ENCODE measurements around the gene PCDHA6.
"Not testable (repeated sequence)": the region's sequence is repeated elsewhere in the genome, so short reads cannot be mapped to it uniquely, and the experiment has no call there.

Gene PCDHA6

GRCh38 chr5:140791089-140791488 lies 36.7 kb upstream of the PCDHA6 start:
- Histone ChIP-seq H3K36me3 (ENCODE audit: insufficient read depth, low read length) (no peaks in the 10 kb centered on the region), H2AFZ (ENCODE audit: low read length) (no peak overlapping the region), H3K4me2 (ENCODE audit: low read depth, low read length, poor library complexity, severe bottlenecking) (no peak overlapping the region), H3K27me3 (ENCODE audit: insufficient read depth, low read length, poor library complexity, severe bottlenecking) (no peaks in the 10 kb centered on the region), H3K4me1 (ENCODE audit: insufficient read depth, low read length, poor library complexity, severe bottlenecking) (no peaks in the 10 kb centered on the region), H3K9me2 (replicated peaks; ENCODE audit: low read depth, low read length) (no peaks in the 10 kb centered on the region), H3K9ac (ENCODE audit: low read depth, low read length, poor library complexity, severe bottlenecking) (no peak overlapping the region), H3F3A (ENCODE audit: low read depth) (no peaks in the 10 kb centered on the region), H3K4me3 (ENCODE audit: low read length, poor library complexity, severe bottlenecking) (no peak overlapping the region), H3K9me3 (ENCODE audit: insufficient read depth, low read depth, low read length) (no peaks in the 10 kb centered on the region), H3K79me2 (ENCODE audit: insufficient read depth, low read length) (no peaks in the 10 kb centered on the region), H4K20me1 (ENCODE audit: insufficient read depth, low read length, poor library complexity, severe bottlenecking) (no peaks in the 10 kb centered on the region)
- TF ChIP-seq EZH2phosphoT487 (IDR thresholded peaks at IDR 0.05; ENCODE audit: borderline replicate concordance): no peak
- TF ChIP-seq, protein P1, sequence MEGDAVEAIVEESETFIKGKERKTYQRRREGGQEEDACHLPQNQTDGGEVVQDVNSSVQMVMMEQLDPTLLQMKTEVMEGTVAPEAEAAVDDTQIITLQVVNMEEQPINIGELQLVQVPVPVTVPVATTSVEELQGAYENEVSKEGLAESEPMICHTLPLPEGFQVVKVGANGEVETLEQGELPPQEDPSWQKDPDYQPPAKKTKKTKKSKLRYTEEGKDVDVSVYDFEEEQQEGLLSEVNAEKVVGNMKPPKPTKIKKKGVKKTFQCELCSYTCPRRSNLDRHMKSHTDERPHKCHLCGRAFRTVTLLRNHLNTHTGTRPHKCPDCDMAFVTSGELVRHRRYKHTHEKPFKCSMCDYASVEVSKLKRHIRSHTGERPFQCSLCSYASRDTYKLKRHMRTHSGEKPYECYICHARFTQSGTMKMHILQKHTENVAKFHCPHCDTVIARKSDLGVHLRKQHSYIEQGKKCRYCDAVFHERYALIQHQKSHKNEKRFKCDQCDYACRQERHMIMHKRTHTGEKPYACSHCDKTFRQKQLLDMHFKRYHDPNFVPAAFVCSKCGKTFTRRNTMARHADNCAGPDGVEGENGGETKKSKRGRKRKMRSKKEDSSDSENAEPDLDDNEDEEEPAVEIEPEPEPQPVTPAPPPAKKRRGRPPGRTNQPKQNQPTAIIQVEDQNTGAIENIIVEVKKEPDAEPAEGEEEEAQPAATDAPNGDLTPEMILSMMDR (conservative IDR thresholded peaks at IDR 0.05; ENCODE audit: low read length): no peak

- Histone ChIP-seq H3K9me3 (ENCODE audit: insufficient read depth, low read depth, low read length) (no peaks in the 10 kb centered on the region), H2AFZ (ENCODE audit: low read length) (no peak within 1 kb of the TSS)
Observed at GRCh38 chr5:140794595-140795258, 33.0 kb upstream of the PCDHA6 start, which contains the start of gene PCDHA2. PCDHA2 (plus strand) TSS chr5:140794852.

GRCh38 chr5:140795259-140795641 lies 32.5 kb upstream of the PCDHA6 start:
- no peak overlapping the region for H2AFZ ChIP-seq (ENCODE audit: low read length)

More at GRCh38 chr5:140794595-140795258, 33.0 kb upstream of the PCDHA6 start, which contains the start of gene PCDHA2:
- Histone ChIP-seq H3F3A (ENCODE audit: low read depth) (no peaks in the 10 kb centered on the region), H3K36me3 (ENCODE audit: insufficient read depth, low read length) (no peaks in the 10 kb centered on the region), H4K20me1 (ENCODE audit: insufficient read depth, low read length, poor library complexity, severe bottlenecking) (no peaks in the 10 kb centered on the region), H3K79me2 (ENCODE audit: insufficient read depth, low read length) (no peaks in the 10 kb centered on the region), H3K4me2 (ENCODE audit: low read depth, low read length, poor library complexity, severe bottlenecking) (no peak within 1 kb of the TSS), H3K9ac (ENCODE audit: low read depth, low read length, poor library complexity, severe bottlenecking) (no peak within 1 kb of the TSS), H3K9me2 (replicated peaks; ENCODE audit: low read depth, low read length) (no peaks in the 10 kb centered on the region), H3K27me3 (ENCODE audit: insufficient read depth, low read length, poor library complexity, severe bottlenecking) (no peaks in the 10 kb centered on the region), H3K4me1 (ENCODE audit: insufficient read depth, low read length, poor library complexity, severe bottlenecking) (no peaks in the 10 kb centered on the region), H3K4me3 (ENCODE audit: low read length, poor library complexity, severe bottlenecking) (no peak within 1 kb of the TSS)
- TF ChIP-seq, protein P1 (conservative IDR thresholded peaks at IDR 0.05; ENCODE audit: low read length): peak; percentile 37; the same call in 1 of the 2 replicates
- TF ChIP-seq EZH2phosphoT487 (IDR thresholded peaks at IDR 0.05; ENCODE audit: borderline replicate concordance): no peak

DNA sequence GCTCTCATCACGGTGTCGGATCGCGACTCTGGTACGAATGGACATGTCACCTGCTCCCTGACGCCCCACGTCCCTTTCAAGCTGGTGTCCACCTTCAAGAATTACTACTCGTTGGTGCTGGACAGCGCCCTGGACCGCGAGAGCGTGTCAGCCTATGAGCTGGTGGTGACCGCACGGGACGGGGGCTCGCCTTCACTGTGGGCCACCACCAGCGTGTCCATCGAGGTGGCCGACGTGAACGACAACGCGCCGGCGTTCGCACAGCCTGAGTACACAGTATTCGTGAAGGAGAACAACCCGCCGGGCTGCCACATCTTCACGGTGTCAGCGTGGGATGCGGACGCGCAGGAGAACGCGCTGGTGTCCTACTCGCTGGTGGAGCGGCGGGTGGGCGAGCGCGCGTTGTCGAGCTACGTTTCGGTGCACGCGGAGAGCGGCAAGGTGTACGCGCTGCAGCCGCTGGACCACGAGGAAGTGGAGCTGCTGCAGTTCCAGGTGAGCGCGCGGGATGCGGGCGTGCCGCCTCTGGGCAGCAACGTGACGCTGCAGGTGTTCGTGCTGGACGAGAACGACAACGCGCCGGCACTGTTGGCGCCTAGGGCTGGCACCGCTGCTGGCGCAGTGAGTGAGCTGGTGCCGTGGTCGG lies 31.6 kb upstream of the PCDHA6 start:
- H4K20me1 ChIP-seq (ENCODE audit: insufficient read depth, low read length, poor library complexity, severe bottlenecking); H3F3A ChIP-seq (ENCODE audit: low read depth); H3K4me3 ChIP-seq (ENCODE audit: low read length, poor library complexity, severe bottlenecking); H3K79me2 ChIP-seq (ENCODE audit: insufficient read depth, low read length); H3K4me2 ChIP-seq (ENCODE audit: low read depth, low read length, poor library complexity, severe bottlenecking); H2AFZ ChIP-seq (ENCODE audit: low read length); H3K9me2 ChIP-seq (replicated peaks; ENCODE audit: low read depth, low read length); H3K9ac ChIP-seq (ENCODE audit: low read depth, low read length, poor library complexity, severe bottlenecking); H3K27me3 ChIP-seq (ENCODE audit: insufficient read depth, low read length, poor library complexity, severe bottlenecking); H3K36me3 ChIP-seq (ENCODE audit: insufficient read depth, low read length); H3K4me1 ChIP-seq (ENCODE audit: insufficient read depth, low read length, poor library complexity, severe bottlenecking); H3K9me3 ChIP-seq (ENCODE audit: insufficient read depth, low read depth, low read length): not testable (repeated sequence)

More at GRCh38 chr5:140795259-140795641, 32.5 kb upstream of the PCDHA6 start:
- no peaks in the 10 kb centered on the region for H3K9me3 ChIP-seq (ENCODE audit: insufficient read depth, low read depth, low read length)
- no peaks in the 10 kb centered on the region for H4K20me1 ChIP-seq (ENCODE audit: insufficient read depth, low read length, poor library complexity, severe bottlenecking)
- no peak overlapping the region for H3K9ac ChIP-seq (ENCODE audit: low read depth, low read length, poor library complexity, severe bottlenecking)
- no peak overlapping the region for H3K4me3 ChIP-seq (ENCODE audit: low read length, poor library complexity, severe bottlenecking)
- no peaks in the 10 kb centered on the region for H3F3A ChIP-seq (ENCODE audit: low read depth)
- H3K36me3 ChIP-seq (ENCODE audit: insufficient read depth, low read length): no peaks in the 10 kb centered on the region
- H3K4me1 ChIP-seq (ENCODE audit: insufficient read depth, low read length, poor library complexity, severe bottlenecking): no peaks in the 10 kb centered on the region
- H3K4me2 ChIP-seq (ENCODE audit: low read depth, low read length, poor library complexity, severe bottlenecking): no peak overlapping the region
- no peak for TF ChIP-seq EZH2phosphoT487 (IDR thresholded peaks at IDR 0.05; ENCODE audit: borderline replicate concordance)
- TF ChIP-seq, protein P1 (conservative IDR thresholded peaks at IDR 0.05; ENCODE audit: low read length): 0 out of 2 replicates have a peak, but pooled peaks have one; percentile 7
- H3K79me2 ChIP-seq (ENCODE audit: insufficient read depth, low read length): no peaks in the 10 kb centered on the region
- H3K9me2 ChIP-seq (replicated peaks; ENCODE audit: low read depth, low read length): no peaks in the 10 kb centered on the region
- H3K27me3 ChIP-seq (ENCODE audit: insufficient read depth, low read length, poor library complexity, severe bottlenecking): no peaks in the 10 kb centered on the region
